Measurements from ENCODE around the gene TIMP4.

The TIMP4 gene

GRCh38 chr3:12147049-12147780 lies 11.5 kb downstream of the TIMP4 start:
- no peak for DNase-seq (ENCODE audit: low spot score)

DNA sequence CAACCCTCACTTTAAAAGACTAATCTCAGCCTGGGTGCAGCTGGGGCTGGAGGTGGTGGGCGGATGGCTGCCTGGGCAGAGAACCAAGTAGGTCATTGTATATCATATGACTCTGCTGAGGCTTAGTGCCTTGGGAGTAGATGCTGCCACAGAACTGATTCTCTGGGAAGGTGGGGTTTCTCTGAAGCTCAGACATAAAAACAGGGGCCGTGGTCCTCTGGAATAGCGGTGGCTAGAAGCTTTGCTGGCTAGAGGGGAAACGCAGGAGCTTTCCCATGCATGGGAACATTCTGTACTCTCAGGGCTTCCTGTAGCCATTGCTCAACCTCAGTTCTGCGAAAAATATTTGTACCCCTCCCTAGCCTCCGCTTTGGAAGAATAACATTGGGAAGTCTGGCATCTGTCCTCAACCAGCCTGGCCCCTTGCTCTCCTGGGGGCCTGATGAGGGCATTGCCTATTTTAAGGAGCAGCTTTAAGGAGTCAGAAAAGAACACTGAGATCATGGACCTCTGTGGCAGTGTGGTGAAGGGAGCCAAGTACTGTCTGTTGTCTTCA lies 14.7 kb downstream of the TIMP4 start:
- peak; percentile 4 for DNase-seq (ENCODE audit: low spot score)

DNA sequence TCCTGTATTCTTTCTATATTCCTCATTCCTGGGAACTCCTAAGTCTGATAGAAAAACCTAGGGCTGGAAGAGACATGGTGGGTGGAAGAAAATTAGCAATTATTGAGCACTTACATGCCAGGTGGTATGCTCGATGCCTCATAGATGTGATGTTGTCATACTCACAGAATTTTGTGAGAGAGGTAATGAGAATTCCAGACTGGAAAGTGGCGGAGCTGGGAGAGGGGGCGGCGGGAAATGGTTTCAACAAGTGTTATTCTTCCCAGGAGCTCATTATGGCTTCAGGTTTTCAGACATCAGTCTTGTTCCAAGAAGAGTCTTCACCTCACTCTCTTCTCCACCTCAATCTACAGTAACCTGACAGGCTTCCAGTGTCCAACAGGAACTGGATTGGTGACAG lies 16.2 kb downstream of the TIMP4 start:
- no peak for DNase-seq (ENCODE audit: low spot score)

DNA sequence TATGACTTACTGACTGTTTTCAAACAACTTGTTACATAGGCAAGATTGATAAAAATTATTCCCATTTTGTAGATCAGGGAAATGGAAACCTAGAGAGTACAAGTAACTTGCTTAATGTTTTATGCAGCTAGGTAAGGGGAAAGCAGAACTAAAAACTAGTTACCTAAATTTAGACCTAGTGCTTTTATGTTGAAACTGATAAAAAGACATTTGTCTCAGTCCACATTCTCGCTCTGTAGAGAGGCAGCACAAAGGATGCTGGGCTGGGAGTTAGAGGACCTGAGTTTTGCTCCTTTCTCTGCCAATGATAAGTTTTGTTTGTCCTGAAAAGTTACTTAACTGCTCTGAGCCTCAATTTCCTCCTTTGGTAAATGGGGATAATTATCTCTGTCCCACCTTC lies 17.4 kb downstream of the TIMP4 start:
- no peak for DNase-seq (ENCODE audit: low spot score)

DNA sequence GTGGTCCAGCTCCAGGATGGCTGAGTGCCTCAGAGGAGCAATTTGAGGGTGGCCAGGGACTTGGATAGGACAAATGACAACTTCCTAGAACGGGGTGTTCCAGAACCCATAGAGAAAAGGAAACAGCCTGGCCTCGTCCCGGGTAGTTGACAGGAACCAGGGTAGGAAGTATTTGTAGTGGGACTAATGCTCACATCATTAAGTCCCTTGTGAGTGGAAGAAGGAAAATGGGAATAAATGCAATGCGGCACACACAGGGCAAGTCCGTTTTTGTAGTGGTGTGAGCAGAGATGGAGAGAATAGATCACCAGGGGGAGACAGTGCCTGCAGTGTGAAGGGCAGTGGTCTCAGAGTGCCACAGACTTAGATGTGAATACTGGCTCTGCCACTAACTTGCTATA lies 19.6 kb downstream of the TIMP4 start:
- DNase-seq (ENCODE audit: low spot score) = peak; percentile 69

GRCh38 chr3:12138044-12138443 lies 20.7 kb downstream of the TIMP4 start:
- DNase-seq (ENCODE audit: low spot score) = no peak

DNA sequence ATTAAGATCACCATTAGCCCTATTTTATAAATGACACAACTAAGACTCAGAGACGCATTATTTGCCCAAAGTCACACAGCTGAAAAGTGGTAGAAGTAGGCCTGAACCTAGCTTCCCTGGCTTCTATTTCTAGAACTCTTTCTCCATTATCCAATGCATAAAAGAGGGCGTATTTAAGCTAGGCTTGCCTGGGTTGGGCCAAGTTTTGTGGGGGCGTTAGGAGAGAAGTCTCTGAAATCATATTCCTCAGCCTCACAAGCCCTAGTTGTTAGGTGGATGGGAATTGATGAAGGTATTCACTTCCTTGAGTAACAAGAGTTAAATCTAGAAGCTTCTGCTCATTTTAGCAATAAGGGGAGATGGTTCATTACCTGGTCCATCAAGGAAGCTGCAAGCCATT lies 22.3 kb downstream of the TIMP4 start:
- DNase-seq (ENCODE audit: low spot score) = no peak

- peak; percentile 81 for DNase-seq (ENCODE audit: low spot score)
Measured at GRCh38 chr3:12135029-12135657, 23.6 kb downstream of the TIMP4 start.

DNA sequence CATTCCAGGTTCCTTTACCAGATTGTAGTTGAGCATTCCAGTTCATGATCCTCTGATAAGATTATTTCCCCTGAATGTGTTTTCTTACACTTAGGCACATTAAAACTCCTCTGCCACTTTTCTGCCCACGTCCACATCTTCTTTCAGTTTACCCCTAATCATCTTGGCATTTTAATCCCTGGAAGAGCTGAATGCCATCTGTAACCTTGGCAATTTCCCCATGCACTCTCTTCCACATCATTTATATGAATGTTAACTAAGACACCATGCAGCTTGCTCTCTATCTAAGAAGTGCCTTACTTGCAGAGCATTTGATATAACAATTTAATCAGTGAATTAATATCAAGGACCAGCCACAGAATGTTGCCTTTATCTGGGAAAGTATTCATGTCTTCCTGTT lies 25.8 kb downstream of the TIMP4 start:
- DNase-seq (ENCODE audit: low spot score) = no peak

GRCh38 chr3:12131351-12132090 lies 27.2 kb downstream of the TIMP4 start:
- DNase-seq (ENCODE audit: low spot score) = no peak

DNA sequence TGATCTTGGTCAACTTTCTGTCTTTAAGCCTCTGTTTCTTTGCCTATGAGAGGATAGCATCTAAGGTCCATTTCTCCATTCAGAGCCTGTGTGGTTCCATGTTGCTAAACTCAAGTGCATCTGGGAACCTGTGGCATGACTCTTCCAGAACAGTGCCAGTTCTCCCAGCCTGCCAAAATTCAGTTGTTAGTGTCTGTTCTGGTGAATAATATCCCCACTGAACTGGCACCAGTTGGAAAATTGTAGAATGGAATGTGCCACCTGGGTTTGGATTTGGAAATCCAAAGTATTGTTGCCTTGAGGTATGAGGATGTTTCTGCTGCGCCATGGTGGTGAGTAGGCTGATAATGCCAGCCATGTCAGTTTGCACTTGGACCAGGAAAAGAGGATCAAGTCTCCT lies 31.3 kb downstream of the TIMP4 start:
- DNase-seq (ENCODE audit: low spot score) = no peak

GRCh38 chr3:12125772-12126171 lies 32.9 kb downstream of the TIMP4 start:
- no peak for DNase-seq (ENCODE audit: low spot score)

DNA sequence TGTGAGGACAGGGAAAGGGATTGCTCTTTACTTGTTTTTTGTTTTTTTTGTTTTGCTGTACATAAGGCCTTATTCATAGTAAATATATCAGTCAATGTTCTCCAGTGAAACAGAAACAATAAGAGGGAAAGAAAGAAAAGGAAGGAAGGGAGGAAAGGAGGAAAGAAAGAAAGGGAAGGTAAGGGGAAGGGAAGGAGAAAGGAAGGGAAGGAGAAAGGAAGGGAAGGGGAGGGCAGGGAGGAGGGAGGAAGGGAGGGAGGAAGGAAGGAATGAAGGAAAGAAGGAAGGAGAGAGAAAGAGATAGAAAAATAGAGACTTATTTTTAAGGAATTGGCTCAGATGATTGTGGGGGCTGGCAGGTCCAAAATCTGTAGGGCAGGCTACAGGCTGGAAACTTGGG lies 37.2 kb downstream of the TIMP4 start:
- no peak for DNase-seq (ENCODE audit: low spot score)

DNA sequence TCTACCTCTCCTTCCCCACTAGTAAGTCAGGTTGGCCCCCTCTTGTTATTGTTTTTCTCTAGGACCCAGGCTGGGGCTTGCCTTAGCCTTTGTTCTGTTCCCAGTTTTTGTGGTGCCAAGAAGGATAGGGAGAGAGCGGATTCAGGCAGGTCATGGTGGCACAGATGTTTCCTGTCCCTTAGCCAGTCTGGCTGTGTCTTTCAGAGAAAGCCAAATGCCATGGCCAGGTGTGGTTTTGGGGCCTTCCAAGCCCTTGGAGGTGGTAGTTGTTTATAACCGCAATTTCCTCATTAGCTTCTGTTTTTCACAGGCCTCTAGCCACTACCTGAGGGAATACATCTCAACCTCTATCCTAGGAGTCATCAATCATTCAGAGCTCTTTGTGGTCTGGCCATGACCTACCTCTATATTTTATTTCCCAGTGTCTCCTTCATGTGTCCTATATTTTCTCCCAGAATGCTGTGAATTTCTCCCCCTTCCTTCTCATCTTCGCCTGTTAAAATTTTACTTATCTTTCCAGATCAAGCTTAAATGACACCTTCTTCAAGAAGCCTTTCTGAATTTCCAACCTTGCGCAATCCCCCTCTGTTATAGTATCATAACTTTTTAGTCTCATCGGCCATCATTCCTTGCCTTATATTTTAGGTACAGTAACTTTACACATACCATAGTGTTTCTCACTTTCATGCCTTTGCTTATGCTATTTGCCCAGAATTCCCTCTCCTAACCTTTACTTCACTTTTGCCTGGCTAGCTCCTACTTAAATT lies 38.2 kb downstream of the TIMP4 start:
- DNase-seq (ENCODE audit: low spot score) = no peak

- no peak for DNase-seq (ENCODE audit: low spot score)
Measured at GRCh38 chr3:12117473-12117872, 41.2 kb downstream of the TIMP4 start.

GRCh38 chr3:12116870-12117269 lies 41.8 kb downstream of the TIMP4 start:
- DNase-seq (ENCODE audit: low spot score) = no peak

DNA sequence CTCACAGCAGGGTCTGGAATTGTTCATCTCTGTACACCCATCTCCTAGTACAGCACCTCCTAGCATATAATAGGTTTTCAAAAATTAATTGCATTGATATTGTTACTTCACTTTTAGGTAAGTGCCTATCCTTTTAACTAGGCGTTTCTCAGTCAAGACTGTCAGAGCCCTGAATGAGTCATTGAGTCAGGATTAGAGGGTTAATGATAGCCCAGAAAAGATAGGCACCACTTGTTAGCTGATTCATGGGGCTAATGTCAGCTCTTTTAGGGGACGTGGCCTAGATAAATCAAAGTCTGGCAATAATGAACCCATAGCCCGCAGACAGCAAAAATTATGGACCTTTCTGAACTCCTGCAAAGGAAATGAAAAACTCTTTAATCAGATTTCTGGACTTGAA lies 42.9 kb downstream of the TIMP4 start:
- DNase-seq (ENCODE audit: low spot score) = no peak

GRCh38 chr3:12115104-12115503 lies 43.6 kb downstream of the TIMP4 start:
- no peak for DNase-seq (ENCODE audit: low spot score)

DNA sequence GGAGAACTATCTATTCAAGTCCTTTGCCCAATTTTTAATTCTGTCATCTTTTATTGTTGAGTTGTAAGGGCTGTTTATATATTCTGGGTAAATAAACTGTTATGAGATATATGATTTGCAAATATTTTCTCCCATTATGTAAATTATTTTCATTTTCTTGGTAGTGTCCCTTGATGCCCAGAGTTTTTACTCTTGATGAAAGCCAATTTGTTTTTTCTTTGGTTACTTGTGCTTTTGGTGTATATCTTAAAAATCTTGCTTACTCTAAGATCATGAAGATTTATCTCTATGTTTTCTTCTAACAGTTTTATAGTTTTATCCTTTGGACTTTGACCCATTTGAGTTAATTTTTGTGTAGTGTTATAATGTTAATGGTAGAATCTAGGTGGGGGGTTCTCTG lies 44.5 kb downstream of the TIMP4 start:
- DNase-seq (ENCODE audit: low spot score) = no peak

DNA sequence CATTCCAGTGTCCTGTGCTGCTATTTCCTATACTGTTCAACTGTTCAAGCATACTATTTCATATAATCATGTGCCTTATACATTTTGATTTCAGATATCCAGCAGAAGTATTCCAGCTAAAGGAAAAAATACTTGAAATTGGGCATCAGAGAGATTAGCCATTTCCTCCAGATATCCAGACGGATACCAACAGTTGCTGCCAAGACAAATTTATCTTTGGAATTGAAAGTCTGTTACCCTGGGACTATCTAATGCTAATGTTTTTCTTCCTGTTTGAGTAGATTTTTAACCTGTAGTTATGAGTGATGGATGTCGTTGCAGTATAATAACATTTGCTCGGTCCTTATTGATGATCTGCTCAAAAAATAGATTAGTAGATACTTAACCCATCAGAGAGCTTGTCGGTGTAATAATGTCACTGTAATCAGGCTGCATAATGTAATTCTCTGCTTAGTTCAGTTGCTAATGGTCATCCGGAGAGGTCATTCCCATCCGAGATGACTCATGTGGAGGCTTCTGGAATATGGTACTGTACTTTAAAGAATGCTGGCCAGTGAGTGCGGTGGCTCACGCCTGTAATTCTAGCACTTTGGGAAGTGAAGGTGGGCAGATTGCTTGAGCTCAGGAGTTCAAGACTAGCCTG lies 51.5 kb downstream of the TIMP4 start:
- DNase-seq (ENCODE audit: low spot score) = no peak

All from LoVo (cell line).